GM06990 (cell line): ENCODE measurements around the gene BACH2.

ENCODE experiments used
- DNase-seq: peaks from one replicate; pipeline ENCODE4 v3.0.0-alpha.2; 2011; ENCODE audit not compliant: insufficient read length; ENCODE audit errors: extremely low read depth
- H3K27me3 ChIP-seq: replicated peaks from 2 replicates; pipeline ENCODE4 v1.6.0; 2011; ENCODE audit warnings: low read length; ENCODE audit not compliant: control insufficient read depth, insufficient read depth
- H3K36me3 ChIP-seq: 2 replicates; pipeline ENCODE4 v1.5.1; 2011; ENCODE audit warnings: low read length; ENCODE audit not compliant: control insufficient read depth, insufficient read depth
- H3K4me3 ChIP-seq: replicated peaks from 2 replicates; pipeline ENCODE4 v1.5.1; 2011; ENCODE audit warnings: low read depth, mild to moderate bottlenecking, control low read depth, low read length
- TF ChIP-seq, protein P1 (sequence below): IDR thresholded peaks from 2 replicates; pipeline ENCODE4 v1.5.1; 2011; ENCODE audit warnings: low read length, control low read depth, mild to moderate bottlenecking, inconsistent platforms; ENCODE audit not compliant: insufficient read depth, poor library complexity, severe bottlenecking

The BACH2 gene

DNA sequence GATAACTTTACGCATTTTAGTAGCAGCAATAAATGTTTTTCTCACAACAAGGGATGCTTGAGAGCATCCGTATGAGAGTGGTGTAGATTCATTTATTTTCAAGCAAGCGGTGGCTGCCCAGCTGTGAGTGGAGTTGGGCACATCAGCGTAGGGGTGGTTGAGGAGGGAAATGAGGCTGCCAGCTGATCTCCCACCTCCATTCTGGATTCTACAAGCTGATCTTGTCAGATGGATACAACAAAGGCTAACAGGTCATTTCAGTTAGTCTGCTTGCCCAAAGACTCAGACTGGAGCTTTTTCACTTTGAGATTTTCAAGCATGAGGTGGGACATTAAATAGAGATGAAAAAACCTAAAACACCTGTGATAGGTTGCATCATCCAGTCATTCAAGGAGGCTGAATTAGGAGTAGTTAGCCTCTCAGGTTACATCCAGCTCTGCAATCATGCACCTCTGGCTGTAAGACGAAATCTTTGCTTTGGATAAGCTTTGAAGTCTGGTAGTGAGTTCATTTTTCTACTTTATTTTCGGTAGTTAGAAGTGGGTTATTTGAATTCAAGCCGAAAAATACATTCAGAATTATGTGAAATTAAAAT is 1.9 kb upstream of the BACH2 start:
- H3K4me3 ChIP-seq: no peak overlapping the region
- no peaks in the 10 kb centered on the region for H3K36me3 ChIP-seq
- TF ChIP-seq, protein P1, sequence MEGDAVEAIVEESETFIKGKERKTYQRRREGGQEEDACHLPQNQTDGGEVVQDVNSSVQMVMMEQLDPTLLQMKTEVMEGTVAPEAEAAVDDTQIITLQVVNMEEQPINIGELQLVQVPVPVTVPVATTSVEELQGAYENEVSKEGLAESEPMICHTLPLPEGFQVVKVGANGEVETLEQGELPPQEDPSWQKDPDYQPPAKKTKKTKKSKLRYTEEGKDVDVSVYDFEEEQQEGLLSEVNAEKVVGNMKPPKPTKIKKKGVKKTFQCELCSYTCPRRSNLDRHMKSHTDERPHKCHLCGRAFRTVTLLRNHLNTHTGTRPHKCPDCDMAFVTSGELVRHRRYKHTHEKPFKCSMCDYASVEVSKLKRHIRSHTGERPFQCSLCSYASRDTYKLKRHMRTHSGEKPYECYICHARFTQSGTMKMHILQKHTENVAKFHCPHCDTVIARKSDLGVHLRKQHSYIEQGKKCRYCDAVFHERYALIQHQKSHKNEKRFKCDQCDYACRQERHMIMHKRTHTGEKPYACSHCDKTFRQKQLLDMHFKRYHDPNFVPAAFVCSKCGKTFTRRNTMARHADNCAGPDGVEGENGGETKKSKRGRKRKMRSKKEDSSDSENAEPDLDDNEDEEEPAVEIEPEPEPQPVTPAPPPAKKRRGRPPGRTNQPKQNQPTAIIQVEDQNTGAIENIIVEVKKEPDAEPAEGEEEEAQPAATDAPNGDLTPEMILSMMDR: no peak
- H3K27me3 ChIP-seq: peaks cover 11% of the 10 kb centered on the region
- DNase-seq: no peak

DNA sequence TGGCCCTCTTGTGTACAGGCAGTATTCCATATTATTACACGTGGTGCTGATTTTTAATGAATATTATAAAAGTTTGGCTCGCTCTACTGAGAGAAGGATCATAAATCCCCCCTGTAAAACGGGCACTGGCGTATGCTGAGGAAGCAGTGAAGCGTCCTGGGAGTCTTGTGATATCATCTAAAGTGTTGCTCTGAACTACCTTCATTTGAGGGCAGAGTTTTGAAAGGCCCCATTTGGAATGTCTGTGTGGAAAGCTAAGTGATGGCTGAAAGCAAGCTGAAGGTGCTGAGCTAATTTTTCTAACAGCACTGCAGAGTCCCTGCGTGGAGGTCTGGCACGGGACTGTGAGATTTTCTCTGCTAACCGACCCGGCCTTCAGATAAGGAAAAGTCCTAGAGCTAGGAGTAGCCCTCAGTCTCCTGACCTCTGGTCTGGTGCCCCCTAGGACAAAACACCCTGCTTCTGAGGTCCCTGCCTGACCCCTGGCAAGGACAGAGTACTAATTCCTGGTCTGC is 1.3 kb upstream of the BACH2 start:
- Histone ChIP-seq H3K27me3 (peaks cover 7% of the 10 kb centered on the region), H3K36me3 (no peaks in the 10 kb centered on the region), H3K4me3 (no peak overlapping the region)
- no peak for DNase-seq
- TF ChIP-seq, protein P1: no peak

DNA sequence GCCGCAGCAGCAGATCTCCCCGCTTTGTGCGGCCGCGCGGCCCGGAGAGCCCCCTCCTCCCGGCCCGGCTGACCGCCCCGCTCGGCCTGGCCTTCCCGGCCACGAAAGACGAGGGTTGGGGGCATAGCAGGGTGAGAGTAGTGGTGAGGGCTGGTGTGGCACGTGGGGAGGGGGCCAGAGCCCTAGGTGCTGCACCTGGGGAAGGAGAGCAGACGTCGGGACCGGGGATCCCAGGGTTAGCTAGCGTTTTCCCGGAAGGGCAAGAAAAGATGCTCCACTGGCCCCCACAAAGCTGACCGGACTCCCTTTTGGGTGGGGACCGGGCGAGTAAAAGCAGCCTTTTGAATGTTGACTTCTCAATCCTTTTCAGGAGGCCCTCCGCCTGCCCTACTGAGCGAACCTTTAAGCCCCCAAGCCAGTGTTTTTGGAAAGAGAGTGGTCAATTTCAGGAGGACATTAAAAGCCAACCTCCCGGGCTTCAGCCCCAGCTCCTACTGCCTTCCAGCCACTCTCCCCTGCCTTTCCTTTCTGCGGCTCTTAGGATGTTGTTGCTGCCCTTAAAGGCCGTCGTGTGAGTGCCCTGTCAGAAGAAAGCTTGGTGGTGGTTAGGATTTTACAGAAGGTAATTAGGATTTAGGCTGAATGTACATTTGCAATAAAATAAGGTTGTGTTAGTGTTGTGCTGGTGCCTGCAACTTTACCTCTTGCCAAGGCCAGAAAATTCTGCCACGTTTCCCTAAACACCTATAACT is 648 bp upstream of the BACH2 start:
- TF ChIP-seq, protein P1: no peak
- DNase-seq: no peak
- Histone ChIP-seq H3K4me3 (peak overlapping the region; percentile 58), H3K36me3 (no peaks in the 10 kb centered on the region), H3K27me3 (peaks cover 6% of the 10 kb centered on the region)

DNA sequence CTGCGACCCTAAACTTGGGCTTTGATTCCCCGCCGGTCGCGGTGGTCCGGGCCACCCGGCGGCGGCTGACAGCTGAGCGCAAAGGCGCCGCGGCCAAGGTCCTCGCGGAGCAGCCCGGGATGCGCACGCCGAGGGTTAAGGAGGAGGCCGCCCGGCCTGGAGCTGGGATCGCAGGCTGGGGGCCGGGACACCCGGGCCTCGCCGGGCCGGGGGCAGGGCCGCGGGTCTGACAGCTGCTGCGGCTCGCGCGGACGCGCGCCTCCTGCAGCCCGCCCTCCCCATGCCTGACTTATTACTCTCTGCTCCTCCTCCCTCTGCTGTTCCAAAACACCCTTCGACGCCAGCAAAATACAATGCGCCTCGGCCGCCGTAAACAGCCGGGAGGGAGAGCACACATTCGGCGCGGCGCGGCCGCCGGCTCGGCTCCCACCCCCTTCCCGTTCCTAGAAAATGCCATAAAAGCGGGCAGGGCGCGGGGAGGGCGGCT is 746 bp downstream of the BACH2 start:
- TF ChIP-seq, protein P1: no peak
- no peaks in the 10 kb centered on the region for H3K36me3 ChIP-seq
- H3K27me3 ChIP-seq: peaks cover 4% of the 10 kb centered on the region
- peak overlapping the region; percentile 58 for H3K4me3 ChIP-seq
- peak; percentile 34 for DNase-seq

DNA sequence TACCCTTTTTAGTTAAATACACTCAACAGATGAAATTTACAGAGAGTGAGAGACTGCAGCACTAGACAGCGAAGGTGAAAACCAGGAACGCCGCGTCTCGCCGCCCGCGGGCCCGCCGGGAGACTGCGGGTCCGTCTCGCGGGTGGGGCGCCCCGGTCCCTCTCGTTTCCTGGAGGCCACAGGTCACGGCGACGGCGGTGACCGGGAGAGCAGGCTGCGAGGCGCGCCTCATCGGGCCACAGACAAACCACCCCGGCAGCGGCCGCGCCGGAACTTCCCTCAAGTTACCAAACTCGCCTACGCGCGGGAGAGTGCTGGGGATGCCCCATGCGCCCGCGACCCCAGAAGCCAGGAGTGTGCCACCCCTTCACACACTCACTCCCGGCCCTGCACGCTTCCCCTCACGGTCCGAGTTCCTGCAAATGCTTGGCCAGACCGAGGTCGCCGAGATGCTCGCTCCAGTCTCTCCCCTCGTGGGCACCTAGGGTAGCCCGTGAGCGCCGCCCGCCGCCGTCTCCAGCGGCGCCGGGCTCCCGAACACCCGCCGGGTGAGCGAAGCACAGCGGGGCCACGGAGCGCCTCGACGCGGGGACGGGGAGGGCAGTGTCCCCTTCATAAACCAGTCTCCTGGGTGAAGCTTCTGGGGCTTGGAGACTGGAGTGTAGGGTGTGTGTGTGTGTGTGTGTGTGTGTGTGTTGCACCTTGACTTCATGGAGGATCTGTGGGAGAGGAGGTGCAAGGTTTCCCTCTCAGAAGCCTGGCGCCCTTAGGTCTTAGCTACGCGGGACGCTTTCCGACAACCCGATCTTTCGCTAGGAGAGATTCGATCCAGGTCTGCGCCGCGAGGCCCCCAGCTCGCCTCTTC is 1.4 kb downstream of the BACH2 start:
- TF ChIP-seq, protein P1: peak; percentile 22
- H3K27me3 ChIP-seq: peaks cover 4% of the 10 kb centered on the region
- peak overlapping the region; percentile 50 for H3K4me3 ChIP-seq
- H3K36me3 ChIP-seq: no peaks in the 10 kb centered on the region
- DNase-seq: peak; percentile 46
